K562 (cell line): Measurements from ENCODE around the gene ZFHX2. TPM values are rescaled to one million over a fixed set of nuclear protein-coding genes. Genes with fewer than 3 reads are reported as not detected.

ENCODE experiments used
- ATAC-seq: fragments of 200-7000 bp; cut with Tn5 transposase; 3 replicates; pipeline ENCODE4 v1.9.1; 2020; ENCODE audit warnings: moderate library complexity
- BruUV-seq: library from RNA; stranded (reverse); fragments of 400-500 nt; replicated peaks from 2 replicates; lab custom pipeline; 2021; lab: Mats Ljungman, UMichigan
- CTCF ChIA-PET: fragments of 300-600 bp; formaldehyde crosslinking; extraction: SDS; loops from one replicate; lab custom pipeline; 2021; ENCODE audit warnings: low intra/inter-chr PET ratio; lab: Yijun Ruan, JAX
- POLR2A ChIA-PET: fragments of 300-600, 350-650 bp; sonication (Branson Sonifier 250); formaldehyde crosslinking; extraction: SDS; loops from one replicate; lab custom pipeline; 2021; ENCODE audit warnings: antibody characterized with exemption, inconsistent platforms; lab: Yijun Ruan, JAX
- DNase-seq, 4 experiments: peaks; one replicate each; pipeline versions ENCODE4 v3.0.0 to v3.0.0-alpha.2; 2011 to 2018; ENCODE audit warnings: low spot score in 3 of 4, mixed read lengths in 3 of 4; ENCODE audit errors: extremely low read depth in 1 of 4
- FAIRE-seq: peaks from 2 replicates; lab custom pipeline; 2011; peaks lifted over from hg19 to GRCh38; lab: Jason Lieb, UNC
- H2AFZ ChIP-seq: 2 replicates; pipeline ENCODE4 v1.6.0; 2011; ENCODE audit warnings: low read depth, low read length, control low read depth, inconsistent platforms
- H3K27ac ChIP-seq: fragments of 200-600 bp; 3 replicates; pipeline ENCODE4 v1.8.0; 2011; ENCODE audit warnings: low read depth, mild to moderate bottlenecking, control low read depth, inconsistent platforms, low read length, moderate library complexity, mixed read lengths; ENCODE audit errors: extremely low read depth
- H3K27me3 ChIP-seq, 2 experiments: fragments of 300-600 bp in 1 of 2; 2 replicates in 1 of 2; 3 replicates in 1 of 2; pipeline versions ENCODE4 v1.6.0 to v1.8.0; 2011; ENCODE audit warnings: inconsistent platforms in 2 of 2, low read length in 2 of 2, mild to moderate bottlenecking in 1 of 2, mixed read lengths in 1 of 2, moderate library complexity in 1 of 2; ENCODE audit not compliant: control insufficient read depth in 2 of 2, insufficient read depth in 2 of 2
- H3K36me3 ChIP-seq: fragments of 300-600 bp; 3 replicates; pipeline ENCODE4 v1.8.0; 2011; ENCODE audit warnings: mild to moderate bottlenecking, low read length, inconsistent platforms; ENCODE audit not compliant: control insufficient read depth, insufficient read depth
- H3K4me1 ChIP-seq, 2 experiments: fragments of 200-600 bp in 1 of 2; replicated peaks in 1 of 2; 2 replicates in 1 of 2; 3 replicates in 1 of 2; pipeline versions ENCODE4 v1.5.1 to v1.8.0; 2011; ENCODE audit warnings: inconsistent platforms in 2 of 2, low read length in 2 of 2, mild to moderate bottlenecking in 1 of 2, mixed read lengths in 1 of 2, moderate library complexity in 1 of 2; ENCODE audit not compliant: control insufficient read depth in 2 of 2, insufficient read depth in 2 of 2
- H3K4me2 ChIP-seq: 2 replicates; pipeline ENCODE4 v1.6.1; 2011; ENCODE audit warnings: low read length, control low read depth, inconsistent platforms, mixed read lengths; ENCODE audit not compliant: insufficient read depth
- H3K4me3 ChIP-seq: fragments of 200-600 bp; sonication (generic), shearing (Covaris generic); 2 replicates; pipeline ENCODE4 v1.5.1; 2016; ENCODE audit warnings: control low read depth, inconsistent platforms
- H3K79me2 ChIP-seq: fragments of 200-600 bp; 3 replicates; pipeline ENCODE4 v1.8.0; 2011; ENCODE audit warnings: low read length, inconsistent platforms; ENCODE audit not compliant: control insufficient read depth, insufficient read depth
- H3K9ac ChIP-seq, 2 experiments: 2 replicates each; pipeline versions ENCODE4 v1.6.0 to v1.6.1; 2011; ENCODE audit warnings: low read depth in 2 of 2, low read length in 2 of 2, control low read depth in 1 of 2, inconsistent platforms in 1 of 2, mild to moderate bottlenecking in 1 of 2, mixed read lengths in 1 of 2; ENCODE audit not compliant: insufficient read depth in 1 of 2
- H3K9me1 ChIP-seq: one replicate; pipeline ENCODE4 v1.6.0; 2011; ENCODE audit warnings: inconsistent platforms, mild to moderate bottlenecking, low read length, moderate library complexity; ENCODE audit not compliant: control insufficient read depth, insufficient read depth
- H3K9me3 ChIP-seq: replicated peaks from 2 replicates; pipeline ENCODE4 v1.5.1; 2011; ENCODE audit warnings: low read depth, low read length, inconsistent platforms; ENCODE audit not compliant: control insufficient read depth, insufficient read depth
- H4K20me1 ChIP-seq: replicated peaks from 2 replicates; pipeline ENCODE4 v1.6.1; 2011; ENCODE audit warnings: low read length, inconsistent platforms, mixed read lengths; ENCODE audit not compliant: control insufficient read depth, insufficient read depth
- ARID3B ChIP-seq: fragments of 250-450 bp; sonication (Bioruptor Pico); IDR thresholded peaks from 2 replicates; pipeline ENCODE4 v1.4.0; 2020; ENCODE audit warnings: borderline replicate concordance
- BRD9 ChIP-seq: fragments of 450-650 bp; IDR thresholded peaks from 2 replicates; pipeline ENCODE4 v1.6.1; 2018; ENCODE audit warnings: low read depth; ENCODE audit not compliant: partially characterized antibody
- CHD1 ChIP-seq: fragments of 200-600 bp; sonication (generic); IDR thresholded peaks from one replicate; pipeline ENCODE4 v1.6.1; 2012; ENCODE audit warnings: mild to moderate bottlenecking, moderate library complexity, low read length, inconsistent platforms
- CTBP1 ChIP-seq: fragments of 450-650 bp; IDR thresholded peaks from 2 replicates; pipeline ENCODE4 v1.6.1; 2016; ENCODE audit warnings: borderline replicate concordance
- SMAD3 ChIP-seq: fragments of 450-650 bp; formaldehyde crosslinking; conservative IDR thresholded peaks from 2 replicates; pipeline ENCODE4 v1.4.0; 2020; ENCODE audit warnings: mild to moderate bottlenecking
- ZNF318 ChIP-seq, 2 experiments: fragments of 450-650 bp; IDR thresholded peaks; 2 replicates each; pipeline ENCODE4 v1.6.1; 2016; ENCODE audit warnings: mild to moderate bottlenecking in 2 of 2, borderline replicate concordance in 1 of 2, low read depth in 1 of 2, moderate library complexity in 1 of 2
- WGBS: fragments of 100-300 bp; shearing (Covaris generic); methylation state at CpG from one replicate; pipeline ENCODE4 v1.1.6; 2016; ENCODE audit warnings: low coverage, mixed read lengths; ENCODE audit not compliant: insufficient coverage; ENCODE audit errors: missing lambda C conversion rate; 5-methylcytosine and 5-hydroxymethylcytosine counted together
- in situ Hi-C: fragments of 300-500 bp; cut with MboI; formaldehyde crosslinking; loops from 4 replicates; pipeline ENCODE4 v1.15.0; 2018; ENCODE audit warnings: inconsistent platforms, mixed read lengths
- intact Hi-C: fragments of 100-400 bp; cut with micrococcal nuclease; formaldehyde crosslinking; loops from 2 replicates; pipeline ENCODE4 v1.14.2; 2022
- polyA plus RNA-seq, 8 experiments: library from polyadenylated mRNA; depleted of rRNA in 4 of 8; stranded (reverse) in 5 of 8; unstranded in 3 of 8; fragments of >200 nt; fragmentation: Nextera tagmentation in 2 of 8; fragmentation: Illumina TruSeq in 1 of 8; extraction: Ambion mirVana in 2 of 8; extraction: Trizol in 1 of 8; gene quantifications; 2 replicates each; pipeline versions ENCODE4 v1.2.1 to v1.2.3, GENCODE V29; 2011 to 2014; ENCODE audit warnings: inconsistent platforms in 1 of 8, missing spikeins in 1 of 8
- total RNA-seq, 7 experiments: library from RNA; depleted of rRNA in 6 of 7; stranded (reverse); fragments of >200 nt in 6 of 7; fragmentation: Illumina TruSeq in 2 of 7; extraction: Trizol in 2 of 7; gene quantifications; 2 replicates each; pipeline versions ENCODE4 v1.2.1 to v1.2.3, GENCODE V29; 2011 to 2021; ENCODE audit warnings: low replicate concordance in 1 of 7
- TF ChIP-seq, protein P1 (sequence below): fragments of 450-650 bp; formaldehyde crosslinking; IDR thresholded peaks from 2 replicates; pipeline ENCODE4 v1.4.0; 2022; ENCODE audit warnings: missing genetic modification characterization

The ZFHX2 gene
- total and polyA plus RNA-seq, 9 of the 15 experiments (the other 6 are each of a cell fraction or from before 2014, with no cell fraction given): 0.06 to 0.11 (median 0.11) TPM; not detected in 4

DNA sequence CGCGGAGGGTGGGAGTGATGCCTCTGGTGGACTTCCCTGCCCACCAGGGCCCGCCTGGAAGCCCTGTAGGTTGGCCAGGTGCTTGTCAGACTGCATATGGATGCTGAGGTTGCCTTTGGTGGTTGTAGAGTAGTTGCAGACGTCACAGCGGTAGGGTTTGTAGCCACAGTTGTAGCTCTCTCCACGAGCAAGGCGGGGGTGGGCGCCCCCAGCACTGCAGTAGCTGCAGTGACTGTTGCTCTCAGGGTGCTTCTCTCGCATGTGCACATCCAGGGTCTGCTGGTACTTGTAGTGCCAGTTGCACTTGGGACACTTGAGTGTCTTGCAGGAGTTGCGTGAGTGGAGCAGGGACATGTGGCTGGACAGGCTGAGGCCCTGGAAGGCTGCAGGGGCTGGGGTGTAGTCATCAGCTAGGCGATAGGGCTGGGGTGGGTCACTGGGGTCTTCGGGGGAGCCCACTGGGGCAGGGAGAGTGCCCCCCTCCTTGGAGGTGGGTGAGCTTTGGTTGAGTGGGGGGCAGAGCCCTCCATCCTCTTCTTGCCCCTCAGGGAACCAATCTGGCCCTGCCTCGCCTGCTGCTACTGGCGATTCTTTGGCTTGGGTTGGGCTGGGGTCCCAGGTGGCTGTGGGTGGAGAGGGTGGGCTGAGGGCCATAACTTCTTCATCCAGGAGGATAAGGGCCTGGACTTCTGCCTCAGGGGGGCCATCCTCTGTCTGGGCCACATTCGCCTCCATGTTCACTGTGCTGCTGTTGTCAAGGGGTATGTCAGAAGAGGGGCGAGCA is 17.7 kb downstream of the ZFHX2 start:
- Histone ChIP-seq H3K9me3 (no peaks in the 10 kb centered on the region), H4K20me1 (no peaks in the 10 kb centered on the region), H3K79me2 (no peaks in the 10 kb centered on the region), H3K9me1 (no peaks in the 10 kb centered on the region), H3K9ac (no peak overlapping the region), H2AFZ (no peak overlapping the region), H3K4me3 (no peak overlapping the region), H3K4me2 (no peak overlapping the region), H3K36me3 (no peaks in the 10 kb centered on the region), H3K27me3 (peaks cover 0 to 36% of the 10 kb centered on the region in 2 experiments; a peak in 3 of 5 replicates), H3K27ac (no peak overlapping the region), H3K4me1 (peaks cover 0 to 3% of the 10 kb centered on the region in 2 experiments; a peak in 2 of 5 replicates)
- CTCF ChIA-PET: no interaction called here
- no TSS peak for BruUV-seq
- 17% methylated on average over 12 of the region's 16 CpGs for WGBS
- intact Hi-C loops (no loop called here), in situ Hi-C loops (no loop called here)
- POLR2A ChIA-PET: interaction anchor here (0.5 to 1.0 kb wide), 2 partner anchors 31 to 51 kb away, joined by 3 to 4 read pairs; no protein-coding TSS in a partner anchor
- ATAC-seq (no peak), FAIRE-seq (no peak), DNase-seq (no peak)
- no peak for TF ChIP-seq CHD1
- TF ChIP-seq ARID3B: no peak
- TF ChIP-seq SMAD3 (CRISPR knock-in tag): no peak
- TF ChIP-seq, protein P1, sequence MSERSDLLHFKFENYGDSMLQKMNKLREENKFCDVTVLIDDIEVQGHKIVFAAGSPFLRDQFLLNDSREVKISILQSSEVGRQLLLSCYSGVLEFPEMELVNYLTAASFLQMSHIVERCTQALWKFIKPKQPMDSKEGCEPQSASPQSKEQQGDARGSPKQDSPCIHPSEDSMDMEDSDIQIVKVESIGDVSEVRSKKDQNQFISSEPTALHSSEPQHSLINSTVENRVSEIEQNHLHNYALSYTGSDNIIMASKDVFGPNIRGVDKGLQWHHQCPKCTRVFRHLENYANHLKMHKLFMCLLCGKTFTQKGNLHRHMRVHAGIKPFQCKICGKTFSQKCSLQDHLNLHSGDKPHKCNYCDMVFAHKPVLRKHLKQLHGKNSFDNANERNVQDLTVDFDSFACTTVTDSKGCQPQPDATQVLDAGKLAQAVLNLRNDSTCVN (CRISPR knock-in tag): no peak
- TF ChIP-seq CTBP1: no peak
- no peak for TF ChIP-seq BRD9
- no peak for TF ChIP-seq ZNF318 (IDR thresholded peaks at IDR 0.05; ENCODE audit: borderline replicate concordance in 1 of 2, low read depth in 1 of 2)
